ENCODE data around the gene TMEM161B.

DNA sequence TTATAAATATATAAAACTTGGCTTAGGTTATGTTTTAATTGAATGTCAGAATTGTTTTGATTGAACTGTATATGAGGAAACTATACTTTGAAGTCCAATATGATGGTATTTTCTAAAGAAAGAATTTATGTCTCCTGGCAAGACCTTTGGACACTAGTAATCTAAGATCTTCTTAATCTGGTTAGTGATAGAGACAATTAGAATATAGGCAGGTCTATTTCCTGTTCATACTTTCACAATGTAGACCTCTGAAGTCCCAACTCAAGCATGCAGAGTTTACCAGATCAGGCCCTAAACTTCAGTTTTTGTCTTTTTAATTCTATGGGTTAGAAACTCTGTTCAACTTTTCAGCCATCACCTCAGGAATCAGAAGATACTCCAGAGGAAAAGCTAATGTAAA lies 6.9 kb upstream of the TMEM161B start:
- TF ChIP-seq CTCF (IDR thresholded peaks at IDR 0.05) (no peak), POLR2A (IDR thresholded peaks at IDR 0.05) (no peak), POLR2AphosphoS5 (IDR thresholded peaks at IDR 0.05) (no peak), EP300 (IDR thresholded peaks at IDR 0.05) (no peak)
